HTR-8/SVneo (cell line): ENCODE data around the gene AGMAT.

Experiments
- DNase-seq: peaks from one replicate; pipeline ENCODE4 v3.0.0; 2011; ENCODE audit warnings: low spot score, mixed read lengths; ENCODE audit not compliant: insufficient read length
- FAIRE-seq: peaks from 2 replicates; lab custom pipeline; 2011; peaks lifted over from hg19 to GRCh38; lab: Jason Lieb, UNC

The AGMAT gene

GRCh38 chr1:15525050-15526020 is 59.5 kb downstream of the AGMAT start:
- FAIRE-seq (peak; percentile 91), DNase-seq (peak; percentile 92)

GRCh38 chr1:15524283-15525049 is 60.4 kb downstream of the AGMAT start:
- peak; percentile 87 for DNase-seq
- FAIRE-seq: no peak

GRCh38 chr1:15524021-15524282 is 60.9 kb downstream of the AGMAT start, which contains the start of gene CASP9:
Gene CASP9 (minus strand): TSS chr1:15524215. CDS start chr1:15524200, 15 bp downstream.
- DNase-seq (no peak), FAIRE-seq (no peak)

DNA sequence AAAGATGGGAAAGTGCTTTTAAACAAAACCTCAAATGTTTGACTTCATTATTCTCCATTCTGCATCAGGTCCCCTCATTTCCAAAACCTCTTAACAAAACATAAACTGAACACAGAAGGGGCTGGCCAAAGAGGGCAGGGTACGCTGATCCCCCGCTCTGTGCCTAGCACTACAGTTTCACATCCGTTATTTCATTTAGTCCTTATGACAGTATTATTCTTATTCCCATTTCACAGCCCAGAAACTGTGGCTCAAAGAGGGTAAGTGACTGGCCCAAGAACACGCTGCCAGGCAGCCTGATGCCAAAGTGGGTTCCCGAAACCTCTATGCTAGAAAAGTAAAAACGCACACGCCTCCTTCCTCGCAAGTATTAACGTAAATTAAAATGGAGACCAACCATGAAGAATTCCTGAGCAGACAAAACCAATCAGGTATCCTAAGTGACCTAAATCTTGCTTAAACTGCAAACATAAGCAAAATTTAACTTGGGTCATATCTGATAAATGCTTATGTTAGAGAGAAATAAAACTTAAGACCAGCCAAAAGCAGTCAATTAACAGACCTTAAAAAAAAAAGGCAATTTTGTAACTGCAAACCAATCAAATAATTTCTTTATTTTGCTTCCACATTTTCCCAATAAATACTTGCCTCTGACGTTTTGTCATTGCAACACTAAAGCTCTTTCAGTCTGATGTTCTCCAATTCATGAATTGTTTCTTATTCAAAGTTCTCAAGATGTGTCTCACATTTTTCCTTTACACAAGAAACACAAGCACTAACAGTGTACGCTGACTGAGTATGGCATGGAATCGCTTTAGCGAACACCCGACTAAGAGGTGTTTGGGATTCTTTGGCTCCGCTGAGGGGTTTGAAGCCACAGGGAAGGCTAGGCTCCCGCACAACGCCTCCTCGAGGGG is 61.5 kb downstream of the AGMAT start:
- DNase-seq (no peak), FAIRE-seq (no peak)

DNA sequence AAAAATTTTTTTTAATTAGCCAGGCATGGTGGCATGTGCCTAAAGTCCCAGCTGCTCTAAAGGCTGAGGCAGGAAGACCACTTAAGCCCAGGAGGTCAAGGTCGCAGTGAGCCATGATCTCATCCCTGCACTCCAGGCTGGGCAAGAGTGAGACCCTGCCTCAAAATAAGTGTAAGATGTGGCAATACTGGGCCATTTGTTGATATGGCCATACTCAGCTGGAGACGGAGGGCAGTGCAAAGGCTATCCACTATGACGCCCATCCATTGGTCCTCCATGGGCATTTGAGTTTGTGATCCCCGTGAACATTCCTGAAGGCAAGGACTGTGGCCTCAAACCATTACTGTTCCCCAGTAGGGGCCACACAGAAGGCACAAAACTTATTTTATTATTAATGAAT is 62.3 kb downstream of the AGMAT start:
- no peak for DNase-seq

More for the DNA sequence above, 62.3 kb downstream of the AGMAT start:
- no peak for FAIRE-seq
